ENCODE measurements around the gene REN.

Gene REN

GRCh38 chr1:204166219-204166618 is at the start of gene REN:
Gene REN (minus strand): TSS chr1:204166337. CDS start chr1:204166293, 44 bp downstream.
- peaks cover 3% of the 10 kb centered on the region for H3K9me3 Mint-ChIP-seq
- H3K36me3 Mint-ChIP-seq, result no peaks in the 10 kb centered on the region
- no peaks in the 10 kb centered on the region for H3K4me1 Mint-ChIP-seq
- DNase-seq (ENCODE audit: low spot score in 2 of 2) (no peak), ATAC-seq (no peak)
- H3K27ac Mint-ChIP-seq, result no peak within 1 kb of the TSS
- no peak within 1 kb of the TSS for H3K4me3 Mint-ChIP-seq

GRCh38 chr1:204213668-204214662 is 47.8 kb upstream of the REN start, which contains the start of gene GOLT1A:
Gene GOLT1A (minus strand): TSS chr1:204213988. CDS start chr1:204213906, 82 bp downstream.
- H3K9me3 Mint-ChIP-seq, result no peaks in the 10 kb centered on the region
- DNase-seq (ENCODE audit: low spot score in 2 of 2), result no peak

GRCh38 chr1:204212715-204213114 is 46.6 kb upstream of the REN start:
- Mint-ChIP-seq H3K4me1 (peaks cover 10% of the 10 kb centered on the region), H3K36me3 (no peaks in the 10 kb centered on the region), H3K27ac (no peak overlapping the region), H3K4me3 (no peak overlapping the region), H3K9me3 (no peaks in the 10 kb centered on the region)
- ATAC-seq, result no peak
- DNase-seq (ENCODE audit: low spot score in 2 of 2), result no peak

More at GRCh38 chr1:204213668-204214662, 47.8 kb upstream of the REN start, which contains the start of gene GOLT1A:
- ATAC-seq, result peak; percentile 59
- Mint-ChIP-seq H3K4me3 (peak within 1 kb of the TSS; percentile 49), H3K36me3 (no peaks in the 10 kb centered on the region), H3K4me1 (peaks cover 22% of the 10 kb centered on the region), H3K27ac (no peak within 1 kb of the TSS)

GRCh38 chr1:204211046-204211445 is 44.9 kb upstream of the REN start:
- H3K4me3 Mint-ChIP-seq, result no peak overlapping the region
- H3K9me3 Mint-ChIP-seq, result no peaks in the 10 kb centered on the region
- H3K27ac Mint-ChIP-seq, result no peak overlapping the region
- DNase-seq (ENCODE audit: low spot score in 2 of 2), result no peak
- no peak for ATAC-seq
- peaks cover 14% of the 10 kb centered on the region for H3K4me1 Mint-ChIP-seq
- H3K36me3 Mint-ChIP-seq, result no peaks in the 10 kb centered on the region

GRCh38 chr1:204207136-204207616 is 41.0 kb upstream of the REN start:
- no peaks in the 10 kb centered on the region for H3K36me3 Mint-ChIP-seq
- ATAC-seq, result peak; percentile 93

GRCh38 chr1:204206121-204206520 is 40.0 kb upstream of the REN start:
- Mint-ChIP-seq H3K4me3 (no peak overlapping the region), H3K36me3 (no peaks in the 10 kb centered on the region), H3K27ac (no peak overlapping the region), H3K4me1 (peaks cover 6% of the 10 kb centered on the region), H3K9me3 (no peaks in the 10 kb centered on the region)
- DNase-seq (ENCODE audit: low spot score in 2 of 2) (no peak), ATAC-seq (no peak)

More at GRCh38 chr1:204207136-204207616, 41.0 kb upstream of the REN start:
- Mint-ChIP-seq H3K4me3 (no peak overlapping the region), H3K27ac (no peak overlapping the region), H3K4me1 (peaks cover 6% of the 10 kb centered on the region), H3K9me3 (no peaks in the 10 kb centered on the region)
- DNase-seq (ENCODE audit: low spot score in 2 of 2), result peak; percentile 84 to 85

GRCh38 chr1:204205486-204205885 is 39.3 kb upstream of the REN start:
- H3K9me3 Mint-ChIP-seq, result no peaks in the 10 kb centered on the region
- H3K4me3 Mint-ChIP-seq, result no peak overlapping the region
- ATAC-seq (no peak), DNase-seq (ENCODE audit: low spot score in 2 of 2) (no peak)
- H3K27ac Mint-ChIP-seq, result no peak overlapping the region
- no peaks in the 10 kb centered on the region for H3K36me3 Mint-ChIP-seq
- H3K4me1 Mint-ChIP-seq, result peaks cover 6% of the 10 kb centered on the region

- no peaks in the 10 kb centered on the region for H3K9me3 Mint-ChIP-seq
- no peak overlapping the region for H3K27ac Mint-ChIP-seq
- no peak overlapping the region for H3K4me3 Mint-ChIP-seq
- ATAC-seq (no peak), DNase-seq (ENCODE audit: low spot score in 2 of 2) (no peak)
- peaks cover 6% of the 10 kb centered on the region for H3K4me1 Mint-ChIP-seq
- H3K36me3 Mint-ChIP-seq, result no peaks in the 10 kb centered on the region
Measured at GRCh38 chr1:204204944-204205343, 38.8 kb upstream of the REN start.

- peaks cover 14% of the 10 kb centered on the region for H3K4me1 Mint-ChIP-seq
- no peaks in the 10 kb centered on the region for H3K9me3 Mint-ChIP-seq
- ATAC-seq, result no peak
- no peaks in the 10 kb centered on the region for H3K36me3 Mint-ChIP-seq
- H3K4me3 Mint-ChIP-seq, result no peak overlapping the region
- no peak overlapping the region for H3K27ac Mint-ChIP-seq
- no peak for DNase-seq (ENCODE audit: low spot score in 2 of 2)
Measured at GRCh38 chr1:204203206-204203767, 37.1 kb upstream of the REN start.

- Mint-ChIP-seq H3K4me3 (no peak overlapping the region), H3K36me3 (no peaks in the 10 kb centered on the region), H3K27ac (no peak overlapping the region)
Measured at GRCh38 chr1:204202481-204202880, 36.3 kb upstream of the REN start.

GRCh38 chr1:204201348-204202040 is 35.4 kb upstream of the REN start:
- ATAC-seq (no peak), DNase-seq (ENCODE audit: low spot score in 2 of 2) (no peak)
- Mint-ChIP-seq H3K4me1 (peaks cover 11% of the 10 kb centered on the region), H3K4me3 (no peak overlapping the region), H3K36me3 (no peaks in the 10 kb centered on the region), H3K27ac (peak overlapping the region; percentile 73), H3K9me3 (no peaks in the 10 kb centered on the region)

More at GRCh38 chr1:204202481-204202880, 36.3 kb upstream of the REN start:
- no peak for ATAC-seq
- H3K9me3 Mint-ChIP-seq, result no peaks in the 10 kb centered on the region
- no peak for DNase-seq (ENCODE audit: low spot score in 2 of 2)
- H3K4me1 Mint-ChIP-seq, result peaks cover 17% of the 10 kb centered on the region

GRCh38 chr1:204199579-204199978 is 33.4 kb upstream of the REN start:
- H3K27ac Mint-ChIP-seq, result no peak overlapping the region
- no peak overlapping the region for H3K4me3 Mint-ChIP-seq
- peaks cover 22% of the 10 kb centered on the region for H3K4me1 Mint-ChIP-seq
- no peak for DNase-seq (ENCODE audit: low spot score in 2 of 2)
- H3K9me3 Mint-ChIP-seq, result no peaks in the 10 kb centered on the region
- no peaks in the 10 kb centered on the region for H3K36me3 Mint-ChIP-seq
- ATAC-seq, result no peak

GRCh38 chr1:204198348-204199340 is 32.5 kb upstream of the REN start:
- no peak overlapping the region for H3K4me3 Mint-ChIP-seq
- H3K27ac Mint-ChIP-seq, result peak overlapping the region; percentile 87
- H3K36me3 Mint-ChIP-seq, result no peaks in the 10 kb centered on the region
- no peaks in the 10 kb centered on the region for H3K9me3 Mint-ChIP-seq
- H3K4me1 Mint-ChIP-seq, result peaks cover 25% of the 10 kb centered on the region
- DNase-seq (ENCODE audit: low spot score in 2 of 2), result no peak
- peak; percentile 59 for ATAC-seq

- no peak for DNase-seq (ENCODE audit: low spot score in 2 of 2)
- ATAC-seq, result no peak
- Mint-ChIP-seq H3K36me3 (no peaks in the 10 kb centered on the region), H3K4me1 (peaks cover 25% of the 10 kb centered on the region), H3K4me3 (no peak overlapping the region), H3K27ac (peak overlapping the region; percentile 74), H3K9me3 (no peaks in the 10 kb centered on the region)
Measured at GRCh38 chr1:204197068-204197467, 30.9 kb upstream of the REN start.
